ENCODE results near the gene LYSMD3.

- TF ChIP-seq EZH2 (IDR thresholded peaks at IDR 0.05; ENCODE audit: low read length) (no peak), CTCF (optimal IDR thresholded peaks at IDR 0.05 in 1 of 3, IDR thresholded peaks at IDR 0.05 in 1 of 3, conservative IDR thresholded peaks at IDR 0.05 in 1 of 3; ENCODE audit: extremely low read depth in 1 of 3, insufficient read depth in 2 of 3, low read length in 3 of 3) (no peak)
Measured at GRCh38 chr5:90480699-90481098, 48.7 kb downstream of the LYSMD3 start.
